ENCODE results near the gene NPAS3. TPM values are rescaled to one million over a fixed set of nuclear protein-coding genes. Genes with fewer than 3 reads are reported as not detected.

The NPAS3 gene
- total and polyA plus RNA-seq, 2 of the 8 experiments (the other 6 are each of a cell fraction or from before 2014, with no cell fraction given), result 0.11 to 0.60 TPM

GRCh38 chr14:32908196-32909084 lies 30.2 kb upstream of the NPAS3 start:
- CTCF ChIA-PET (ENCODE audit: partially characterized antibody), result interaction anchor here (0.6 to 1.5 kb wide), 4 partner anchors 82 to 884 kb away, joined by 3 to 4 read pairs (median 3); no protein-coding TSS in a partner anchor
- TF ChIP-seq TBP (IDR thresholded peaks at IDR 0.05; ENCODE audit: low read depth, low read length) (no peak), BRCA1 (IDR thresholded peaks at IDR 0.05; ENCODE audit: low read depth, low read length) (no peak), MAX (IDR thresholded peaks at IDR 0.05) (no peak), HDAC2 (IDR thresholded peaks at IDR 0.05; ENCODE audit: borderline replicate concordance in 1 of 2, low read depth in 2 of 2, low read length in 2 of 2) (no peak), EP300 (IDR thresholded peaks at IDR 0.05; ENCODE audit: borderline replicate concordance in 1 of 2, low read depth in 2 of 2, low read length in 2 of 2) (no peak), CEBPB (IDR thresholded peaks at IDR 0.05; ENCODE audit: low read depth, low read length) (no peak), GABPA (IDR thresholded peaks at IDR 0.05; ENCODE audit: borderline replicate concordance, insufficient read depth, low read length) (no peak), POLR2AphosphoS5 (IDR thresholded peaks at IDR 0.05; ENCODE audit: low read depth, low read length) (no peak), ATF3 (IDR thresholded peaks at IDR 0.05; ENCODE audit: insufficient read depth, low read depth, low read length) (no peak), SP4 (IDR thresholded peaks at IDR 0.05; ENCODE audit: low read length) (no peak), TCF12 (IDR thresholded peaks at IDR 0.05; ENCODE audit: low read depth, low read length) (no peak)

More at GRCh38 chr14:32908196-32909084, 30.2 kb upstream of the NPAS3 start:
- Histone ChIP-seq H3K23me2 (ENCODE audit: low read depth, low read length) (no peaks in the 10 kb centered on the region), H2BK15ac (ENCODE audit: low read length) (no peak overlapping the region), H3K27me3 (replicated peaks in 1 of 4; ENCODE audit: control insufficient read depth in 3 of 4, extremely low read depth in 1 of 4, insufficient read depth in 3 of 4, low read length in 3 of 4) (no peaks in the 10 kb centered on the region), H2AFZ (ENCODE audit: low read length) (no peak overlapping the region), H3K79me1 (ENCODE audit: low read depth, low read length) (no peaks in the 10 kb centered on the region), H4K8ac (ENCODE audit: extremely low read depth, insufficient read depth, low read length) (no peak overlapping the region), H3K4me1 (replicated peaks in 1 of 4; ENCODE audit: control insufficient read depth in 3 of 4, insufficient read depth in 4 of 4, low read length in 3 of 4) (no peaks in the 10 kb centered on the region), H3K79me2 (ENCODE audit: control insufficient read depth in 1 of 2, insufficient read depth in 2 of 2, low read length in 2 of 2) (no peaks in the 10 kb centered on the region), H2BK20ac (ENCODE audit: low read length) (no peak overlapping the region), H4K5ac (ENCODE audit: insufficient read length, low read depth, low read length) (no peak overlapping the region), H3K9me3 (ENCODE audit: insufficient read depth in 2 of 2, low read depth in 1 of 2, low read length in 1 of 2) (no peaks in the 10 kb centered on the region), H3K4ac (replicated peaks; ENCODE audit: insufficient read length, low read depth, low read length) (no peak overlapping the region), H3K27ac (ENCODE audit: low read depth, low read length) (no peak overlapping the region), H4K20me1 (replicated peaks in 1 of 2; ENCODE audit: control insufficient read depth in 1 of 2, insufficient read depth in 2 of 2, low read length in 2 of 2) (no peaks in the 10 kb centered on the region), H3K23ac (ENCODE audit: insufficient read length) (no peak overlapping the region), H2AK5ac (ENCODE audit: low read depth, low read length) (no peak overlapping the region), H3K4me2 (ENCODE audit: insufficient read depth in 1 of 2, low read depth in 2 of 2, low read length in 2 of 2) (no peak overlapping the region), H3K18ac (ENCODE audit: extremely low read depth, low read length) (no peak overlapping the region), H3K56ac (replicated peaks; ENCODE audit: insufficient read length, low read depth, low read length) (no peak overlapping the region), H4K91ac (replicated peaks; ENCODE audit: insufficient read length, low read length) (no peak overlapping the region), H3K9ac (replicated peaks in 1 of 4; ENCODE audit: extremely low read depth in 1 of 4, low read depth in 3 of 4, low read length in 3 of 4) (no peak overlapping the region), H2BK12ac (ENCODE audit: low read depth, low read length) (no peak overlapping the region), H2BK5ac (ENCODE audit: low read depth, low read length) (no peak overlapping the region), H2BK120ac (replicated peaks; ENCODE audit: low read depth, low read length) (no peak overlapping the region), H3K36me3 (ENCODE audit: control insufficient read depth in 2 of 4, insufficient read depth in 4 of 4, low read length in 3 of 4) (no peaks in the 10 kb centered on the region), H3K14ac (ENCODE audit: insufficient read length) (no peak overlapping the region), H3K4me3 (ENCODE audit: extremely low read depth in 1 of 4, insufficient read depth in 2 of 4, low read depth in 3 of 4, low read length in 4 of 4) (no peak overlapping the region)
- DNase-seq (ENCODE audit: low read depth in 1 of 2, low spot score in 2 of 2), result no peak
- 82% methylated on average over 9 of the region's 9 CpGs; no CpG with 5 or more reads in 1 of the 2 experiments for WGBS, 2 experiments (ENCODE audit: extremely low coverage in 1 of 2, insufficient coverage in 1 of 2, insufficient read length in 1 of 2, insufficient replicate concordance in 2 of 2, low coverage in 1 of 2, low lambda C conversion rate in 2 of 2, missing lambda C conversion rate in 1 of 2)
- FAIRE-seq, result no peak
- POLR2A ChIA-PET (ENCODE audit: partially characterized antibody), result no interaction called here

All from H1 (cell line).